Posterior cingulate gyrus (tissue), 11 donors: ENCODE results near the gene RPA3.

ENCODE experiments used
- DNase-seq, 10 donors: peaks; one replicate each; pipeline versions ENCODE4 v3.0.0 to v3.0.0-alpha.2; 2020 to 2021; ENCODE audit warnings: mixed read lengths in 3 of 10
- intact Hi-C: fragments of 100-400 bp; cut with DNase I; formaldehyde crosslinking; loops from one replicate; pipeline ENCODE4 v1.15.1; 2023

RPA3 gene

GRCh38 chr7:7618410-7618809 is 100.0 kb downstream of the RPA3 start:
- no peak for DNase-seq

GRCh38 chr7:7617550-7617949 is 100.9 kb downstream of the RPA3 start:
- DNase-seq = no peak
- intact Hi-C loops = no loop called here

More at GRCh38 chr7:7618410-7618809, 100.0 kb downstream of the RPA3 start:
- intact Hi-C loops = no loop called here

- intact Hi-C loops = no loop called here
- no peak for DNase-seq
Measured at GRCh38 chr7:7614018-7614741, 104.2 kb downstream of the RPA3 start.

- intact Hi-C loops = no loop called here
- DNase-seq = no peak
Measured at GRCh38 chr7:7613210-7613609, 105.2 kb downstream of the RPA3 start.

GRCh38 chr7:7612519-7612918 is 105.9 kb downstream of the RPA3 start:
- DNase-seq = no peak
- intact Hi-C loops = no loop called here

GRCh38 chr7:7609330-7609729 is 109.1 kb downstream of the RPA3 start:
- DNase-seq = no peak
- intact Hi-C loops = no loop called here

GRCh38 chr7:7607010-7607409 is 111.4 kb downstream of the RPA3 start:
- DNase-seq = no peak
- intact Hi-C loops = no loop called here

- no peak for DNase-seq
- intact Hi-C loops = no loop called here
Measured at GRCh38 chr7:7596176-7596575, 122.2 kb downstream of the RPA3 start.

GRCh38 chr7:7595451-7595850 is 123.0 kb downstream of the RPA3 start:
- no peak for DNase-seq
- intact Hi-C loops = loop anchor here (2.0 kb wide), 1 partner anchor 621 kb away; no protein-coding TSS in a partner anchor
